Psoas muscle (tissue), 8 donors: ENCODE results near the gene ABTB1. TPM values are rescaled to one million over a fixed set of nuclear protein-coding genes. Genes with fewer than 3 reads are reported as not detected.

ENCODE experiments used
- ATAC-seq, 4 donors: fragments of 200-7000 bp; cut with Tn5 transposase; one replicate each; pipeline ENCODE4 v1.9.1; 2020; ENCODE audit warnings: moderate library complexity in 3 of 4, mild to moderate bottlenecking in 2 of 4
- DNase-seq, 2 donors: peaks; one replicate each; pipeline ENCODE4 v3.0.0-alpha.2; 2020
- H3K27ac ChIP-seq: fragments of 200-600 bp; one replicate; pipeline ENCODE4 v1.8.0; 2022
- H3K27me3 ChIP-seq, 3 donors: fragments of 200-600 bp in 1 of 3; one replicate each; pipeline versions ENCODE4 v1.6.1 to v1.8.0; 2013 to 2022; ENCODE audit warnings: low read length in 2 of 3, mild to moderate bottlenecking in 2 of 3, moderate library complexity in 1 of 3; ENCODE audit not compliant: insufficient read depth in 3 of 3
- H3K36me3 ChIP-seq, 2 donors: fragments of 200-600 bp in 1 of 2; one replicate each; pipeline versions ENCODE4 v1.6.1 to v1.8.0; 2013 to 2022; ENCODE audit warnings: low read depth in 1 of 2, mild to moderate bottlenecking in 1 of 2, moderate library complexity in 1 of 2; ENCODE audit not compliant: insufficient read depth in 1 of 2
- H3K4me1 ChIP-seq: fragments of 200-600 bp; one replicate; pipeline ENCODE4 v1.8.0; 2022
- H3K4me3 ChIP-seq: fragments of 200-600 bp; one replicate; pipeline ENCODE4 v1.8.0; 2022; ENCODE audit warnings: mild to moderate bottlenecking
- H3K9me3 ChIP-seq: fragments of 200-600 bp; one replicate; pipeline ENCODE4 v1.8.0; 2022
- CTCF ChIP-seq: fragments of 200-600 bp; IDR thresholded peaks from one replicate; pipeline ENCODE4 v1.8.0; 2022; ENCODE audit warnings: antibody characterized with exemption
- WGBS, 3 donors: extraction: QIAGEN DNeasy Blood & Tissue Kit; methylation state at CpG; one replicate each; pipeline versions ENCODE4 v1.1.6 to v1.1.7; 2013; 5-methylcytosine and 5-hydroxymethylcytosine counted together
- intact Hi-C, 2 donors: fragments of 100-400 bp; cut with DNase I; formaldehyde crosslinking; loops; one replicate each; pipeline versions ENCODE4 v1.11.0 to v1.14.2; 2022
- polyA plus RNA-seq, 3 donors: library from polyadenylated mRNA; stranded (reverse); fragments of 200-250 nt; gene quantifications; one replicate each; pipeline ENCODE4 v1.2.3, GENCODE V29; 2013
- total RNA-seq, 4 donors: library from RNA; stranded (reverse); fragmentation: NEBNext Ultra II Directional in 2 of 4; extraction: Animal tissue kit (Norgen Biotek cat#: 25700) in 2 of 4; gene quantifications; one replicate each; pipeline versions ENCODE4 v1.2.1 to v1.2.4, GENCODE V29; 2021 to 2023
- donor health status: healthy with polysubstance abuse.
- donor health status: DM: no; HTN: no; CAD: no; lungs with moderate emphysema.
- donor health status: Bipolar disorder and iron deficiency.
- donor health status: healthy.
- donor health status: DM: yes; HTN: yes; CAD: no.
- donor health status: DM: no; HTN: no; CAD: no.
- donor health status: DM: no; HTN: no; CAD: no.
- donor health status: DM: yes; HTN: yes; CAD: no.

ABTB1 gene
- total and polyA plus RNA-seq, 7 donors = 22.8 to 34.5 (median 30.1) TPM

DNA sequence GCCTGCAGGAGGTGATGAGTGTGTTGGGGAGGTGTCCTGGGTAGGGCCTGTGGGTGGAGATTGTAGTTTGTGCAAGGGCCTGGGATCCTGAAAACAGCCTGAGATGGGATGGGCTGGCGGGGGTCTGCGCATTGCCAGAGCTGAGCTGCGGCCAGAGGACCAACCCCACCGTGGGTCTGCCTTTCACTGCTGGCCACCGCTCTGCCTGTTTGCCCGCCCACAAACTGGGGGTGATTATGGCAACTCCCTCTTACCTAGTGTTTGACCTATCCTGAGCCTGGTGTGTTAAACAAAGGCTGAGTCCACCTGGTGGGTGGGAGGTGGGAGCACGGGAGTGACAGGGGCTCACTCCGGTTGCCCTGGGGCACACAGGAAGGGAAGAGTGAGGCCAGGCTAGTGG is 9.8 kb downstream of the ABTB1 start:
- ATAC-seq = no peak
- intact Hi-C loops = no loop called here
- no peak for TF ChIP-seq CTCF
- Histone ChIP-seq H3K27me3 (no peaks in the 10 kb centered on the region), H3K4me3 (no peak overlapping the region), H3K4me1 (peaks cover 9% of the 10 kb centered on the region), H3K27ac (no peak overlapping the region), H3K9me3 (no peaks in the 10 kb centered on the region), H3K36me3 (peaks cover 0 to 29% of the 10 kb centered on the region in 2 donors)
- DNase-seq = no peak
- 91 to 93% (median 92%) methylated on average over 8 of the region's 8 CpGs for WGBS, 3 donors

GRCh38 chr3:127684871-127685707 is 12.3 kb downstream of the ABTB1 start:
- no peak for ATAC-seq
- Histone ChIP-seq H3K36me3 (peaks cover 0 to 8% of the 10 kb centered on the region in 2 donors), H3K4me3 (no peak overlapping the region), H3K27ac (no peak overlapping the region), H3K4me1 (peaks cover 22% of the 10 kb centered on the region), H3K9me3 (no peaks in the 10 kb centered on the region), H3K27me3 (no peaks in the 10 kb centered on the region)
- intact Hi-C loops = no loop called here
- WGBS, 3 donors = 70 to 75% (median 72%) methylated on average over 22 of the region's 22 CpGs
- DNase-seq = peak; percentile 9 to 42
- TF ChIP-seq CTCF = no peak

GRCh38 chr3:127685708-127686511 is 13.2 kb downstream of the ABTB1 start:
- no peak overlapping the region for H3K4me3 ChIP-seq
- 81 to 86% (median 83%) methylated on average over 4 of the region's 4 CpGs for WGBS, 3 donors
- no peak overlapping the region for H3K27ac ChIP-seq
- peaks cover 22% of the 10 kb centered on the region for H3K4me1 ChIP-seq
- no peak for ATAC-seq
- H3K9me3 ChIP-seq = no peaks in the 10 kb centered on the region
- intact Hi-C loops = no loop called here
- no peak for DNase-seq
- H3K27me3 ChIP-seq = no peaks in the 10 kb centered on the region
- H3K36me3 ChIP-seq = peaks cover 0 to 3% of the 10 kb centered on the region in 2 donors
- no peak for TF ChIP-seq CTCF

DNA sequence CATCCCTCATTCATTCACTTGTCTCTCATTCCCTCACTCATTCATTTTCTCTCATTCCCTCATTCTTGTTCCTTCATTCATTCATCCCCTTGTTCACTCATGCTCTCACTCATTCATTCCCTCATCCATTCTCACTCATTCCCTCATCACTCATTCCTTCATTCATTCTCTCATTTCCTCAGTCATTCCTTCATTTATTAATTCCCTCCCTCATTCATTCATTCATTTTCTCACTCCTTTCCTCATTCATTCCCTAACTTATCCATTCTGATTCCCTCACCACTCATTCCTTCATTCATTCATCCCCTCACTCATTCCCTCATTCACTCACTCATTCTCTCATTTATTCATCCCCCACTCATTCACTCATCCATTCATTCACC is 13.8 kb downstream of the ABTB1 start:
- Histone ChIP-seq H3K4me1 (peaks cover 22% of the 10 kb centered on the region), H3K4me3 (no peak overlapping the region), H3K27ac (no peak overlapping the region), H3K9me3 (no peaks in the 10 kb centered on the region), H3K36me3 (peaks cover 0 to 5% of the 10 kb centered on the region in 2 donors), H3K27me3 (no peaks in the 10 kb centered on the region)
- DNase-seq (no peak), ATAC-seq (no peak)
- intact Hi-C loops = no loop called here
- no peak for TF ChIP-seq CTCF
